GM15510 (cell line): ENCODE results near the gene BMX.

Experiments
- POLR2A ChIP-seq: IDR thresholded peaks from 3 replicates; pipeline ENCODE4 v1.6.1; 2011; ENCODE audit warnings: borderline replicate concordance; ENCODE audit not compliant: insufficient read length; ENCODE audit errors: extremely low read depth

BMX gene

DNA sequence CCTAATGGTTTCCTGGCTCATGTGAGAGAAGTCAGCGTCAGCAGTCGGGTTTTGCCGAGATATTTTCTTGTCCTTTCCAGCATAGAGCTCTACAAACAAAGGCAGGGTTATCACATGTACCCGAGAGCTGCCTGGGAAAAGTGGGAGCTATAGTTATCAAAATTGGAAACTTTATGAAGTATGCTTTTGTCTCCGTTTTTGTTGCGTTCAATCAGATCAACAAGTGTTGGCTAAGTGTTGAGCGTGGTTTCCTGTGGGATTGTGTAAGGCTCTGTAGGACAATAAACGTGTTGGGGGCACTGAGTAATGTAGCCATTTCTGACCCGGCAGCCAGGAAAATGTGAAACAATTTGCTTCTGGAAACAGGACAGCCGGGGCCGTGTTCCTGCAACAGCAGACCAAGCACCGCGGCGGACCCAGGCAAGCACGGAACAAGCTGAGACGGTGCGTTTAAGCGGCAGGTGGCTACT lies at the start of gene BMX:
Gene BMX (plus strand): TSS at position 311 of the 470 bp plus-strand sequence. CDS start 7,547 bp downstream, outside the sequence.
- no peak for TF ChIP-seq POLR2A

GRCh38 chrX:15451913-15452312 lies 48.7 kb upstream of the BMX start:
- TF ChIP-seq POLR2A = no peak

GRCh38 chrX:15464704-15465103 lies 35.9 kb upstream of the BMX start:
- no peak for TF ChIP-seq POLR2A

GRCh38 chrX:15465347-15465746 lies 35.3 kb upstream of the BMX start:
- no peak for TF ChIP-seq POLR2A

- TF ChIP-seq POLR2A = no peak
These were observed 34.5 kb upstream of the BMX start for GRCh38 chrX:15465896-15466651.

- TF ChIP-seq POLR2A = no peak
These were observed 32.6 kb upstream of the BMX start for GRCh38 chrX:15468036-15468435.

GRCh38 chrX:15469613-15470012 lies 31.0 kb upstream of the BMX start:
- no peak for TF ChIP-seq POLR2A

- no peak for TF ChIP-seq POLR2A
These were observed 29.6 kb upstream of the BMX start for GRCh38 chrX:15471028-15471427.

DNA sequence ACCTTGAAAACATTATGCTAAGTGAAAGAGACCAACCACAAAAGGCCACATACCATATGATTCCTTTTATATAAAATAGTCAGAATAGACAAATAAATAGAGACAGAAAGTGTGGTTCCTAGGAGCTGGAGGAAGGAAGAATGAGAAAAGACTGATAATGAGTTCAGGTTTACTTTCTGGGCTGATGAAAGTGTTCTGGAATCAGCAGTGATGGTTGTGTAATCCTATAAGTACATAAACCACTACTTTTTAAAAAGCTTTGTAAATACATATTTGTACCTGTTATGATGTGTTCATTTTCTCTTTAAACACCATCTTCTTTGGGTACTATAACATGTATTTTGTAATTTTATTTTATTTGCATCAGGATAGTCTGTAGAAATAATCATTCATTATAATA lies 28.1 kb upstream of the BMX start:
- no peak for TF ChIP-seq POLR2A

- no peak for TF ChIP-seq POLR2A
These were observed 26.6 kb upstream of the BMX start for GRCh38 chrX:15474028-15474427.

- TF ChIP-seq POLR2A = no peak
These were observed 25.6 kb upstream of the BMX start for GRCh38 chrX:15475021-15475420.

- TF ChIP-seq POLR2A = no peak
These were observed 25.1 kb upstream of the BMX start for GRCh38 chrX:15475486-15475885.

DNA sequence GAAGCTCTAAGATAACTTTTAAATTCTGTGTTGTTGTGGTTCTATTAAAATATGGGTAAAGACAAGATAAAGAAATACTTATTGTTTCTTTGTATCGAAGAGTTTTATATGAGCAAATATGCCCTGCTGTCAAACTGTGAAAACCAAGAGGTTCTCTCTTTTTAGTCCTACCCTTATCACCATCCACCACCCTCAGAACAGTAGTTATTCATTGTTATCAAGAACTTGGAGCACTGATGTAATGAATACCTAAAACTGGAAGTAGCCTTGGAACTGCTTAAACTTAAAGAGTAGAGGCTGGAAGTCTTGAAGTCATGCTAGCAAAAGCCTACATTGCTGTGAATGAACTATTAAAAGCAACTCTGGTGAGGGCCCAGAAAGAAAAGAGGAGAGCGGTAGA lies 16.7 kb upstream of the BMX start:
- no peak for TF ChIP-seq POLR2A

DNA sequence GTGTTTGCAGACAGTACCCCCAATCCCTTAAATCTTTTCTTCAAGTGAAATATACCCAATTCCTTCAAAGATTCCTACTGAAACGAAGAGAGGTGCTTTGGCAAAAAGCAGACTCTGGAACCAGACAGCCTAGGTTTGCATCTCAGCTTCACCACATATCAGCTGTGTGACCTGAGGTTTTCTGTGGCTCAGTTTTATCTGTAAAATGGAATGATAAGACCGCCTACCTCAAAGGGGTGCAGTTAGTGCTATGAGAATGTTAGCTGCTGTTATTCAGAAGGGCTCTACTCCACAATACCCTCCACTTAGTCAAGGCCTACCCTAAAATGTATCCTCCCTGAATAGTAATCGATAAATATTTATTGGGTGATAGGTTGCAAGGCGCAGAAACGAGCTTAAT lies 8.1 kb upstream of the BMX start:
- no peak for TF ChIP-seq POLR2A

- TF ChIP-seq POLR2A = peak; percentile 47
These were observed 7.3 kb upstream of the BMX start, which contains the start of gene PIR for GRCh38 chrX:15493118-15493962. Gene PIR (minus strand): TSS chrX:15493333. CDS start chrX:15491257, 2,076 bp downstream.

DNA sequence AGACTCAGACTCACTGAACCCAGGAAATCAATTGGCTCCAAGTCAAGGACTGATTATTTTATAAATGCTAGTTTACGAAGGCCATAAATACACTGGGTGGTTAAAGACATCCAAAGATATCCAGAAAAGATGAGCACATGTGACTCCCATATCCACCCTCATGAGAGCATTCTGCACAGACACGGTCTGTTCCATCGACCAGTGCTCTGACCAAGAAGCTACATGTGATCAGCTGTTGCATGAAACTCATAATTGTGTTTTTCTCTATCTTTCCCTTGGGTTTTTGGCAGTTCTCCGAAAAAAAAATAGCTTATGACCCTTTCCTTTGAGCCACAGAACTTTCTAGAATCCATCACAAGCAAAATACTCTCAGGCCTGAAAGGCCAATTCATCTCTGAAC lies 4.8 kb upstream of the BMX start:
- TF ChIP-seq POLR2A = no peak

- TF ChIP-seq POLR2A = no peak
These were observed 3.8 kb upstream of the BMX start for GRCh38 chrX:15496824-15497223.

DNA sequence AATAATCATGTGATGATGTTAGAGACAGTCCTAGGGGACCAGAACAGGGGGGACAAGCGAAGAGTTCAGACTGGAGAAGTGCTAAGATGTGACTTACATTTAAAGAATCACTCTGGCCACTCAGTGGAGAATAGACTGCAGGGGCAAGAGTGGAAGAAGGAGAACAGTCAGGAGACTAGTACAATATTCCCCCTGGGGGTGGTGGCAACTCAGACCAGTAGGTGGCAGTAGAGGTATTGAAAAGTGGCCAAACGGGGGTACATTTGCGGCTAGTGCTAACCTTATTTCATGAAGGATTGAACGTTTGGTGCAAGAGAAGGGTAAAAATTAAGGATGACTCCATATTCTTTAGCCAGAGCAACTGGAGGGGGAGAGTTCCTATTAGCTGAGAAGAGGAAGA lies 2.7 kb upstream of the BMX start:
- no peak for TF ChIP-seq POLR2A
